Liver (tissue), 9 donors: ENCODE results near the gene ZNF584. TPM values are rescaled to one million over a fixed set of nuclear protein-coding genes. Genes with fewer than 3 reads are reported as not detected.

Experiments
- DNase-seq: peaks from one replicate; pipeline ENCODE4 v3.0.0-alpha.2; 2017; ENCODE audit warnings: low spot score
- H3K27ac ChIP-seq, 2 donors: one replicate each; pipeline ENCODE4 v1.7.0; 2013; ENCODE audit warnings: inconsistent platforms in 2 of 2, low read length in 2 of 2, control low read depth in 1 of 2, low read depth in 1 of 2, mild to moderate bottlenecking in 1 of 2
- H3K27me3 ChIP-seq, 4 donors: one replicate each; pipeline versions ENCODE4 v1.6.1 to v1.7.0; 2013; ENCODE audit warnings: low read length in 3 of 4, inconsistent platforms in 1 of 4, mild to moderate bottlenecking in 1 of 4, moderate library complexity in 1 of 4; ENCODE audit not compliant: control insufficient read depth in 4 of 4, insufficient read depth in 4 of 4
- H3K36me3 ChIP-seq, 4 donors: one replicate each; pipeline versions ENCODE4 v1.6.1 to v1.7.0; 2013; ENCODE audit warnings: low read length in 3 of 4, mild to moderate bottlenecking in 3 of 4, low read depth in 1 of 4, moderate library complexity in 1 of 4; ENCODE audit not compliant: control insufficient read depth in 4 of 4, insufficient read depth in 3 of 4
- H3K4me1 ChIP-seq, 4 donors: one replicate each; pipeline versions ENCODE4 v1.6.1 to v1.7.0; 2013; ENCODE audit warnings: low read length in 3 of 4, mild to moderate bottlenecking in 3 of 4, moderate library complexity in 1 of 4; ENCODE audit not compliant: control insufficient read depth in 4 of 4, insufficient read depth in 4 of 4
- H3K4me3 ChIP-seq, 3 donors: one replicate each; pipeline versions ENCODE4 v1.6.1 to v1.7.0; 2013; ENCODE audit warnings: low read length in 3 of 3, control low read depth in 1 of 3, low read depth in 1 of 3, mild to moderate bottlenecking in 1 of 3
- H3K9ac ChIP-seq, 2 donors: one replicate each; pipeline ENCODE4 v1.7.0; 2013; ENCODE audit warnings: low read length in 2 of 2, mild to moderate bottlenecking in 2 of 2, moderate library complexity in 2 of 2, control low read depth in 1 of 2, low read depth in 1 of 2
- H3K9me3 ChIP-seq, 4 donors: one replicate each; pipeline versions ENCODE4 v1.6.1 to v1.7.0; 2013; ENCODE audit warnings: low read length in 3 of 4; ENCODE audit not compliant: control insufficient read depth in 4 of 4
- ATF3 ChIP-seq: IDR thresholded peaks from 2 replicates; pipeline ENCODE4 v1.6.1; 2016; ENCODE audit warnings: antibody characterized with exemption
- CTCF ChIP-seq: fragments of 150-350 bp; IDR thresholded peaks from 2 replicates; pipeline ENCODE4 v1.5.1; 2017; ENCODE audit warnings: improper control_type of control experiment, low read depth, low read length; ENCODE audit not compliant: missing input control
- EGR1 ChIP-seq, 2 donors: IDR thresholded peaks; 2 replicates each; pipeline ENCODE4 v1.6.1; 2016 to 2018; ENCODE audit warnings: antibody characterized with exemption in 2 of 2, low read depth in 2 of 2
- FOXA1 ChIP-seq: IDR thresholded peaks from 2 replicates; pipeline ENCODE4 v1.6.1; 2016; ENCODE audit warnings: antibody characterized with exemption
- FOXA2 ChIP-seq: IDR thresholded peaks from 2 replicates; pipeline ENCODE4 v1.6.1; 2016; ENCODE audit warnings: antibody characterized with exemption
- GABPA ChIP-seq, 2 donors: IDR thresholded peaks in 1 of 2; conservative IDR thresholded peaks in 1 of 2; 2 replicates each; pipeline ENCODE4 v1.6.1; 2016; ENCODE audit warnings: antibody characterized with exemption in 2 of 2, mild to moderate bottlenecking in 1 of 2, moderate library complexity in 1 of 2
- HNF4A ChIP-seq, 2 donors: conservative IDR thresholded peaks; 2 replicates each; pipeline ENCODE4 v1.6.1; 2016; ENCODE audit warnings: antibody characterized with exemption in 2 of 2, mild to moderate bottlenecking in 2 of 2
- HNF4G ChIP-seq: IDR thresholded peaks from 2 replicates; pipeline ENCODE4 v1.6.1; 2016; ENCODE audit warnings: antibody characterized with exemption
- JUND ChIP-seq, 2 donors: IDR thresholded peaks; 2 replicates each; pipeline ENCODE4 v1.6.1; 2016; ENCODE audit warnings: antibody characterized with exemption in 2 of 2
- MAX ChIP-seq: IDR thresholded peaks from 2 replicates; pipeline ENCODE4 v1.6.1; 2016; ENCODE audit warnings: antibody characterized with exemption
- NR2F2 ChIP-seq: IDR thresholded peaks from 2 replicates; pipeline ENCODE4 v1.6.1; 2016; ENCODE audit warnings: antibody characterized with exemption
- RAD21 ChIP-seq, 2 donors: IDR thresholded peaks; 2 replicates each; pipeline ENCODE4 v1.6.1; 2016; ENCODE audit warnings: antibody characterized with exemption in 2 of 2, mild to moderate bottlenecking in 2 of 2
- REST ChIP-seq: IDR thresholded peaks from 2 replicates; pipeline ENCODE4 v1.6.1; 2016; ENCODE audit warnings: antibody characterized with exemption, mild to moderate bottlenecking
- RXRA ChIP-seq, 2 donors: IDR thresholded peaks; 2 replicates each; pipeline ENCODE4 v1.6.1; 2017 to 2018; ENCODE audit warnings: antibody characterized with exemption in 2 of 2, mild to moderate bottlenecking in 1 of 2
- SP1 ChIP-seq: IDR thresholded peaks from 2 replicates; pipeline ENCODE4 v1.6.1; 2018; ENCODE audit warnings: antibody characterized with exemption, mild to moderate bottlenecking
- TAF1 ChIP-seq: conservative IDR thresholded peaks from 2 replicates; pipeline ENCODE4 v1.6.1; 2016; ENCODE audit warnings: antibody characterized with exemption, mild to moderate bottlenecking
- YY1 ChIP-seq: IDR thresholded peaks from 2 replicates; pipeline ENCODE4 v1.6.1; 2016; ENCODE audit warnings: antibody characterized with exemption, mild to moderate bottlenecking
- WGBS: extraction: QIAGEN DNeasy Blood & Tissue Kit; methylation state at CpG from one replicate; pipeline ENCODE4 v1.1.7; 2013; 5-methylcytosine and 5-hydroxymethylcytosine counted together
- polyA plus RNA-seq, 2 donors: library from polyadenylated mRNA; stranded (reverse) in 1 of 2; unstranded in 1 of 2; fragments of 200-250 nt in 1 of 2; fragments of >200 nt in 1 of 2; fragmentation: Nextera tagmentation in 1 of 2; extraction: Ambion mirVana in 1 of 2; gene quantifications; one replicate each; pipeline versions ENCODE4 v1.2.1 to v1.2.3, GENCODE V29; 2013 to 2015
- total RNA-seq, 2 donors: library from RNA; depleted of rRNA; stranded (reverse); fragments of >200 nt; gene quantifications; one replicate each; pipeline ENCODE4 v1.2.3, GENCODE V29; 2014
- donor health status: healthy.
- donor health status: healthy.
- donor health status: healthy.
- donor health status: healthy.
- donor health status: healthy.

The ZNF584 gene
- total and polyA plus RNA-seq, 4 donors: 3.6 to 12.6 (median 10.0) TPM

GRCh38 chr19:58398087-58398486 is 10.4 kb upstream of the ZNF584 start:
- Histone ChIP-seq H3K9me3 (no peaks in the 10 kb centered on the region), H3K9ac (no peak overlapping the region), H3K36me3 (peaks cover 11 to 21% (median 15%) of the 10 kb centered on the region in 4 donors), H3K27me3 (peaks cover 0 to 5% (median 0%) of the 10 kb centered on the region in 4 donors), H3K4me1 (peaks cover 6 to 22% (median 15%) of the 10 kb centered on the region in 4 donors), H3K4me3 (no peak overlapping the region), H3K27ac (no peak overlapping the region)
- no peak for DNase-seq
- WGBS: 90% methylated on average over 4 of the region's 4 CpGs
- TF ChIP-seq YY1: no peak
- TF ChIP-seq CTCF: no peak
- no peak for TF ChIP-seq TAF1
- no peak for TF ChIP-seq MAX
- TF ChIP-seq JUND (IDR thresholded peaks at IDR 0.05): no peak
- TF ChIP-seq FOXA2: no peak
- no peak for TF ChIP-seq SP1
- TF ChIP-seq GABPA (IDR thresholded peaks at IDR 0.05 in 1 of 2, conservative IDR thresholded peaks at IDR 0.05 in 1 of 2): no peak
- TF ChIP-seq REST: no peak
- no peak for TF ChIP-seq ATF3
- TF ChIP-seq FOXA1: no peak

GRCh38 chr19:58398545-58398944 is 9.9 kb upstream of the ZNF584 start:
- 95% methylated on average over 6 of the region's 6 CpGs for WGBS

More at GRCh38 chr19:58398545-58398944, 9.9 kb upstream of the ZNF584 start:
- no peak overlapping the region for H3K27ac ChIP-seq
- H3K9ac ChIP-seq: no peak overlapping the region
- peaks cover 6 to 22% (median 15%) of the 10 kb centered on the region in 4 donors for H3K4me1 ChIP-seq
- H3K36me3 ChIP-seq: peaks cover 8 to 17% (median 11%) of the 10 kb centered on the region in 4 donors
- peaks cover 0 to 5% (median 0%) of the 10 kb centered on the region in 4 donors for H3K27me3 ChIP-seq
- TF ChIP-seq HNF4A (conservative IDR thresholded peaks at IDR 0.05) (no peak), MAX (no peak), FOXA1 (no peak), JUND (IDR thresholded peaks at IDR 0.05) (no peak), NR2F2 (no peak), FOXA2 (no peak), RXRA (IDR thresholded peaks at IDR 0.05) (no peak), RAD21 (IDR thresholded peaks at IDR 0.05) (no peak), YY1 (no peak), TAF1 (no peak), HNF4G (no peak), EGR1 (IDR thresholded peaks at IDR 0.05; ENCODE audit: low read depth in 2 of 2) (no peak)
- no peak for DNase-seq
- no peak overlapping the region for H3K4me3 ChIP-seq
- H3K9me3 ChIP-seq: no peaks in the 10 kb centered on the region
